Type B pancreatic cell (in vitro differentiated cells): ENCODE measurements around the gene ACTR5. TPM values are rescaled to one million over a fixed set of nuclear protein-coding genes. Genes with fewer than 3 reads are reported as not detected.

ENCODE experiments used
- DNase-seq: peaks from one replicate; pipeline ENCODE4 v3.0.0; 2021; ENCODE audit warnings: mixed read lengths; ENCODE audit not compliant: unreplicated experiment; ENCODE audit errors: extremely low spot score
- H3K27ac Mint-ChIP-seq: 2 replicates; pipeline ENCODE4 v1.8.0; 2021; ENCODE audit warnings: mild to moderate bottlenecking, mixed read lengths
- H3K27me3 Mint-ChIP-seq: 2 replicates; pipeline ENCODE4 v1.8.0; 2021; ENCODE audit warnings: mixed read lengths
- H3K36me3 Mint-ChIP-seq: 2 replicates; pipeline ENCODE4 v1.8.0; 2021; ENCODE audit warnings: mixed read lengths
- H3K4me1 Mint-ChIP-seq: one replicate; pipeline ENCODE4 v1.8.0; 2021; ENCODE audit warnings: mixed read lengths; ENCODE audit not compliant: unreplicated experiment
- H3K4me3 Mint-ChIP-seq: 2 replicates; pipeline ENCODE4 v1.8.0; 2021; ENCODE audit warnings: mild to moderate bottlenecking, mixed read lengths
- H3K9me3 Mint-ChIP-seq: 2 replicates; pipeline ENCODE4 v1.8.0; 2021; ENCODE audit warnings: mixed read lengths
- CTCF ChIP-seq: fragments of 200-600 bp; sonication (generic); conservative IDR thresholded peaks from 2 replicates; pipeline ENCODE4 v1.5.0; 2021; ENCODE audit warnings: antibody characterized with exemption, mild to moderate bottlenecking
- total RNA-seq: library from RNA; stranded (reverse); gene quantifications from 2 replicates; pipeline ENCODE4 v1.2.1, GENCODE V29; 2021; ENCODE audit warnings: low replicate concordance

ACTR5 gene
- total RNA-seq, 1 donor from 2014 or later: 9.1 TPM

GRCh38 chr20:38752029-38752428 lies 3.8 kb downstream of the ACTR5 start:
- no peak for TF ChIP-seq CTCF
- Mint-ChIP-seq H3K27me3 (peaks cover 2% of the 10 kb centered on the region), H3K4me1 (peaks cover 13% of the 10 kb centered on the region), H3K4me3 (no peak overlapping the region), H3K27ac (no peak overlapping the region), H3K9me3 (no peaks in the 10 kb centered on the region), H3K36me3 (peaks cover 16% of the 10 kb centered on the region)
- no peak for DNase-seq

GRCh38 chr20:38754924-38755323 lies 6.7 kb downstream of the ACTR5 start:
- DNase-seq: no peak
- no peak overlapping the region for H3K4me3 Mint-ChIP-seq
- no peaks in the 10 kb centered on the region for H3K9me3 Mint-ChIP-seq
- no peak for TF ChIP-seq CTCF
- no peaks in the 10 kb centered on the region for H3K27me3 Mint-ChIP-seq
- peaks cover 21% of the 10 kb centered on the region for H3K36me3 Mint-ChIP-seq
- no peaks in the 10 kb centered on the region for H3K4me1 Mint-ChIP-seq
- no peak overlapping the region for H3K27ac Mint-ChIP-seq

- no peak overlapping the region for H3K4me3 Mint-ChIP-seq
- TF ChIP-seq CTCF: no peak
- H3K36me3 Mint-ChIP-seq: peaks cover 25% of the 10 kb centered on the region
- H3K27ac Mint-ChIP-seq: no peak overlapping the region
- no peaks in the 10 kb centered on the region for H3K9me3 Mint-ChIP-seq
- no peaks in the 10 kb centered on the region for H3K27me3 Mint-ChIP-seq
- no peaks in the 10 kb centered on the region for H3K4me1 Mint-ChIP-seq
- no peak for DNase-seq
Observed at GRCh38 chr20:38755324-38755910, 7.2 kb downstream of the ACTR5 start.

- DNase-seq: no peak
- H3K9me3 Mint-ChIP-seq: no peaks in the 10 kb centered on the region
- TF ChIP-seq CTCF: no peak
- peaks cover 30% of the 10 kb centered on the region for H3K36me3 Mint-ChIP-seq
- no peaks in the 10 kb centered on the region for H3K27me3 Mint-ChIP-seq
- no peak overlapping the region for H3K27ac Mint-ChIP-seq
- no peak overlapping the region for H3K4me3 Mint-ChIP-seq
- H3K4me1 Mint-ChIP-seq: no peaks in the 10 kb centered on the region
Observed at GRCh38 chr20:38757145-38757775, 9.0 kb downstream of the ACTR5 start.

GRCh38 chr20:38759106-38759505 lies 10.8 kb downstream of the ACTR5 start:
- Mint-ChIP-seq H3K9me3 (no peaks in the 10 kb centered on the region), H3K36me3 (peaks cover 34% of the 10 kb centered on the region)

More at GRCh38 chr20:38759106-38759505, 10.8 kb downstream of the ACTR5 start:
- H3K27ac Mint-ChIP-seq: no peak overlapping the region
- no peaks in the 10 kb centered on the region for H3K4me1 Mint-ChIP-seq
- TF ChIP-seq CTCF: no peak
- no peaks in the 10 kb centered on the region for H3K27me3 Mint-ChIP-seq
- H3K4me3 Mint-ChIP-seq: no peak overlapping the region
- no peak for DNase-seq
